Measurements from ENCODE around the gene WNK1.

GRCh38 chr12:865614-866013 lies 113.2 kb downstream of the WNK1 start:
- TF ChIP-seq POLR2A (IDR thresholded peaks at IDR 0.05): no peak
- TF ChIP-seq, protein P1, sequence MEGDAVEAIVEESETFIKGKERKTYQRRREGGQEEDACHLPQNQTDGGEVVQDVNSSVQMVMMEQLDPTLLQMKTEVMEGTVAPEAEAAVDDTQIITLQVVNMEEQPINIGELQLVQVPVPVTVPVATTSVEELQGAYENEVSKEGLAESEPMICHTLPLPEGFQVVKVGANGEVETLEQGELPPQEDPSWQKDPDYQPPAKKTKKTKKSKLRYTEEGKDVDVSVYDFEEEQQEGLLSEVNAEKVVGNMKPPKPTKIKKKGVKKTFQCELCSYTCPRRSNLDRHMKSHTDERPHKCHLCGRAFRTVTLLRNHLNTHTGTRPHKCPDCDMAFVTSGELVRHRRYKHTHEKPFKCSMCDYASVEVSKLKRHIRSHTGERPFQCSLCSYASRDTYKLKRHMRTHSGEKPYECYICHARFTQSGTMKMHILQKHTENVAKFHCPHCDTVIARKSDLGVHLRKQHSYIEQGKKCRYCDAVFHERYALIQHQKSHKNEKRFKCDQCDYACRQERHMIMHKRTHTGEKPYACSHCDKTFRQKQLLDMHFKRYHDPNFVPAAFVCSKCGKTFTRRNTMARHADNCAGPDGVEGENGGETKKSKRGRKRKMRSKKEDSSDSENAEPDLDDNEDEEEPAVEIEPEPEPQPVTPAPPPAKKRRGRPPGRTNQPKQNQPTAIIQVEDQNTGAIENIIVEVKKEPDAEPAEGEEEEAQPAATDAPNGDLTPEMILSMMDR (IDR thresholded peaks at IDR 0.05 in 4 of 5, conservative IDR thresholded peaks at IDR 0.05 in 1 of 5): no peak

Measured in gastrocnemius medialis (tissue), 4 donors.